Breast epithelium (tissue), 3 donors: Measurements from ENCODE around the gene RBPMS2.

Source experiments
- CTCF ChIP-seq, 3 donors: fragments of 450-650 bp; IDR thresholded peaks; one replicate each; pipeline ENCODE4 v1.5.1; 2016 to 2017; ENCODE audit warnings: antibody characterized with exemption in 3 of 3, mild to moderate bottlenecking in 3 of 3, moderate library complexity in 3 of 3
- POLR2A ChIP-seq: fragments of 450-650 bp; IDR thresholded peaks from one replicate; pipeline ENCODE4 v1.6.1; 2016; ENCODE audit warnings: antibody characterized with exemption, mild to moderate bottlenecking, moderate library complexity
- POLR2AphosphoS5 ChIP-seq, 3 donors: sonication (generic); formaldehyde crosslinking; IDR thresholded peaks; one replicate each; pipeline ENCODE4 v1.6.1; 2017; ENCODE audit warnings: antibody characterized with exemption in 3 of 3

DNA sequence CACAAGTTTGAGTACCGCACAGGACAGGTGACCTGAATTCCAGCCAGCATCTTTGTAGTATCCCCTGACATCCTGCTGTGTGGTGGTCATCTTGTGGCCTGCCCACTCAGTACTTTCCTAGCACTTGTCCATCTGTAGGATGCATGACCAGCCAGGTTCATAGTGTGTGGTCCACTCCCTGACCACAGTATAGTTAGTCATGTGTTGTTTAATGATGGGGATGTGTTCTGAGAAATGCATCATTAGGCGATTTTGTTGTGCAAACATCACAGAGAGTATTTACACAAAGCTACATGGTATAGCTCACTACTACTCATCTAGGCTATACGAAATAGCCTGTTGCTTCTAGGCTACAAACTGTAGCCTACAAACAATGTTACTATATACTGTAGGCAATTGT, 16.9 kb upstream of the RBPMS2 start:
- no peak for TF ChIP-seq POLR2AphosphoS5 (IDR thresholded peaks at IDR 0.05)
- TF ChIP-seq CTCF (IDR thresholded peaks at IDR 0.05) = no peak
- no peak for TF ChIP-seq POLR2A
